ENCODE measurements around the gene SYP. TPM values are rescaled to one million over a fixed set of nuclear protein-coding genes. Genes with fewer than 3 reads are reported as not detected.
A peak's percentile ranks its signal among the peaks of the same experiment; 100 is the strongest.

The SYP gene
- total RNA-seq, 1 donor from 2014 or later: under 0.01 TPM

DNA sequence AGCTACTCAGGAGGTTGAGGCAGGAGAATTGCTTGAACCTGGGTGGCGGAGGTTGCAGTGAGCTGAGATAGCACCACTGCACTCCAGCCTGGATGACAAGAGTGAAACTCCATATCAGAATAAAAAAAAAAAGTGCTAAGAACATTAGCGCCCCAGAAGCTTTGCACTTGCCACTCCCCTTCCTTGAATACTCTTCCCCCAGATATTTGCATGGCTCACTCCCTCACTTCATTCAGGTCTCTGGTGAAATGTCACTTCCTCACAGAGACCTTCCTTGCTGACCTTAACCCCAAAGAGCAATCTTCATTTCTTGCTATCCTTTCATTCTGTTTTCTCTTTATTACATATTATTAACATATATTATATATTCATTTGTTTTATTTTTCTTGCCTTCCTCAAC, 21.9 kb upstream of the SYP start:
- DNase-seq (ENCODE audit: low read depth in 2 of 2): no peak

DNA sequence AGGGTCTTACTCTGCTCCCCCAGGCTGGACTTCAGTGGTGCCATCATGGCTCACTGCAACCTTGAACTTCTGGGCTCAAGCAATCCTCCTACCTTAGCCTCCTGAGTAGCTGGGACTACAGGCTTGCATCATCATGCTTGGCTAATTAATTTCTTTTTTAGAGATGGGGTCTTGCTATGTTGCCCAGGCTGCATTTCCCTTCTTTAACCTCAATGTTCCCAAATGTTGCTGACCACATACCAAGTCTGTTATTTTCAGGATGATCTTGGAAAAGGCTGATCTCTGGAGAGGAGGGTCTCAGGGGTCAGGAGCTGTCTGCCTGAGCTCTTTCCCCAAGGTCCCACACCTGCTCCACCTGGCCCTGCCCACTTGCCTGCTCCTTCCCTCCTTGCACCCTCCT, 20.1 kb upstream of the SYP start:
- no peak for DNase-seq (ENCODE audit: low read depth in 2 of 2)

DNA sequence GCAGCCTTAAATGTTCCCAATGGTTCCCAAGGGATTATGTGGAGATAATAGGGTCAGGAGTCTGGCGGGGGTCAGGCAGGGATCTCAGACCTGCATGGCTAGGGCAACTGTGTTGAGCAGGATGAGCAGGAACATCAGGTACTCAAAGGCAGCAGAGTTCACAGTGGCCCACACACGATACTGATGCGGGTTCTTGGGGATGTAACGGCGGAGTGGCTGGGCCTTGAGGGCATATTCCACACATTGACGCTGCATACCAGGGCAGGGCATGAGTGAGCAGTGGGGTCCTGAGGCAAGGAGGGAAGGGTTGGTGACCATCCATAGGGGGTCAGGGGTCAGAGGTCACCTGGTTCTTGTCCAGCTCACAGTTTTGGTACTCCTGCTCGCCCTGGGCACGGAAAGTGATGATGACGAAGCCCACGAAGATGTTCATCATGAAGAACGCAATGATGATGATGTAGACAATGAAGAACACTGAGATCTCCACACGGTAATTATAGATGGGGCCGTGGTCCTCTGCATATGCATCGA, 15.1 kb upstream of the SYP start:
- no peak for DNase-seq (ENCODE audit: low read depth in 2 of 2)

DNA sequence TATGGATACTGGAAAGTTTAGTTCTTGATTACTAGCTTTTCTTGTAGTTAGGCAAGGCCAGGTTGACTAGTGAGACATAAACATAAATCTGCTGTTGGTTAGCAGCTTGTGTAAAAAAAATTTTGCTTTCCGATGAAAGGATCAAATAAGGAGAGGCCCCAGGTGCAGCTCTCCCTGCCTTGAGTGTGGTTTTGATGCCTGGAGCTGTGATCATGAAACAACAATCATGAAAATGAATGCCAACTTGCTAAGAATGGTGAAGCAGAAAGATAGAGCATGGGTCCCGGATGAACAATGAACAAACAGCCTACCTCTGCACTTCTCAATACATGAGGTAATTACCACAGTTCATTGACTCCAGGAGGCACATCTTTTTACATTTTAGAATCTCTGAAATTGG, 14.4 kb upstream of the SYP start:
- no peak for DNase-seq (ENCODE audit: low read depth in 2 of 2)

DNA sequence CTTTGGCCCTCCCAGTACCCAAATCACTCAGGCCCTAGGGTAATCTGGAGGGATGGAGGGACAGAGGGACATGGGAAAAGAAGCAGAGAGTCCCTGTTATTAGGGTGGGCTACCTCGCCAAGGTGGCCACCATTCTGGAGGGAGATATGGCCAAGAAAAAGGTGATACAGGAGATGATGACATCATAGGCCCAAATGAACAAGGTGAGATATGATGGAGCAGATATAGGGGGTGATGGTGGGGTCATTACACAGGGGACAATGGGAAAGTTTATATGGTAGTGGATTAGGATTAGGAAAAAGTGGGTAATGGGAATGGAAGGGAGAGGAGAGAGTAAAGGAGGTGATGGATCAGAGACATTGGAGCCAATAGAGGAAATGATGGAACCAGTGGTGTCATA, 12.9 kb upstream of the SYP start:
- no peak for DNase-seq (ENCODE audit: low read depth in 2 of 2)

DNA sequence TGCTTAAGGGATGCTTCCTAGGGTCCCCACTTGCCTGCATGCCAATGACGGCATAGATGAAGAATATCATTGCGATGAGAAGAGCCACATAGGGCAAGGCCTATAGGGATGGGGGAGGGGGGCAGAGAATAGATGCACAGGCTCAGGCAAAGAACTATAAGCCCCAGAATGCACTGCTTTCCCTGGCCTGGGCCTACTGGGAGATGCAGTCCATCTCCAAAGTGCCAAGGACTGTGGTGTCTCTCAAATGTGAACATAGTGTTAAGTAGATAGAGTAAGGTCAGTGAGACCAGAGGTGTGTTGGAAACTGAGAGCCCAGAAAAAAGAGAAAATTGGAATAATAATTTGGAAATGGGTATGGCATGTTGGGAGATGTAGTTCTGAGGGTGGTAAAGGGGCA, 12.2 kb upstream of the SYP start:
- no peak for DNase-seq (ENCODE audit: low read depth in 2 of 2)

DNA sequence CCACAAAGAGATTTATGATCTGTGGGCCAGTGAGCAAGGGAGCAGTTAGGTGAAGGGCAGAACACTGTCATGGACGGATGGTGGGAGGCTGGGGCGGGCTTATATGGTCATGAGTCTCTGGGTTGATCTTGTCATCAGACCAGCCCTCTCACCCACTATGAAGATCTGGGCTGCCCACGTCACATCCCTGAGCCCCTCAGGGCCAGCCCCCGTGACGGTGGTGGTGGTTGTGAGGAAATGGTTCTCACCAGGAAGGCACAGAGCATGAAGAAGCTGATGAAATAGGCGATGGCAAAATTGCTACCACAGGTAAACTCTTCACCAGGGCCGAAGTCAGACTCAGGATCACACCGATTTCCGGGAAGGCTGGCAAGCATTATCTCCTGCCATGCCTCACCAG, 11.1 kb upstream of the SYP start:
- DNase-seq (ENCODE audit: low read depth in 2 of 2): no peak

DNA sequence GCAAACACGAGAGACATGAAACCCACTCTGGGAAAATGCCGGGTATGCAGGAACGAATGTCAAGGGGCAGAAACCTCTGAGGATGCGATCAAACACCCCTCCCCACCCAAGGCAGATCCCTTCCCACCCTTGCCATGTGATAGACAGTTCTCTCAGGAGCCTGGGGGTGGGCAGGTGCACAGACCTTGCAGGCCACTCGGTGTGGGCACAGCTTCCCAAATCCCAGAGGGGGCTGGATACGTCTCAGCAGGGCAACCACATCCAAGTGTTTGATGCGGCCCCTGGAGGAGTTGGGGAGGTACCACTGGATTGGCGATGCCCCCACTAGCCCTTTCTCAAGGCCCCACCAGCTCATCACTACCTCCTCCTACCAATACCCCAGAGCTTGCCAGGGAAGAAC, 10.4 kb upstream of the SYP start:
- no peak for DNase-seq (ENCODE audit: low read depth in 2 of 2)

DNA sequence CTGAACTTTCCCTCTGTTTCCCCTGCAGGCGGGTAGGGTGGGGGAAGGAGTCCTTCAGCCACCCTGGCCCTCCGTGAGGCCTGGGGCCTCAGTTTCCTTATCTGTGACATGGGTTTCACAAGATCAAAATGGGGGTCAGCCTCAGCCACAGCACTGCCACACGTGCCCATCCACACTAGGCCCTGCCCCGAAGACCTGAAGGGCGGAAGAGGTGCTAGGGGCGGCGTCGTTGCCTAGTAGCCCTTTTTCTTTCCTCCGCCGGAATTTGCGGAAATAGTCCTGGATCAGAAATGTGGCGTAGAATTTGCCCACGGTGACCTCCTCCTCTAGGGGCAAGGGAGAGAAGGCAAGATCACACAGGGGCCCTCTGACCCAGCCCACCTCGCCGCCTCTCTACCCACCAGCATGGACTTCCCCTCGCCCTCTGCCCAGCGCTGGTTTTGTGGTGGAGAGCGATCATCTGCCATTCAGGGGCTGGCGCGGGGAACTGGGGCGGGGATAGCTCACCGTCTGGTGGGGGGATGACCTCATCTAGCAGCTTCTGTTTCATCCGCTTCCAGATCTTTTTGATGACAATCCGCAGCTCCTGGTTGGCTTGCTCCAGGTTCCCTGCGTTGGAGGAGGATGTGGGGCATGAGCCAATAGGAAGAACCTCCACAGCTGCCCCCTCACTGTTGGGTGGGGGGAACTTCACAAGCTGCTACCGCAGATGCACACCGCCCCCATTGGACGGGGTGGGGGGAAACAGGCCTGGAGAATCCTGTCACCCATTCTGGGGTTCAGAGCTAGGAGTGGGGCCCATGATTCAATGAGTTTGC, 9.7 kb upstream of the SYP start:
- DNase-seq (ENCODE audit: low read depth in 2 of 2): peak in 1 of 2 donors; percentile 29

DNA sequence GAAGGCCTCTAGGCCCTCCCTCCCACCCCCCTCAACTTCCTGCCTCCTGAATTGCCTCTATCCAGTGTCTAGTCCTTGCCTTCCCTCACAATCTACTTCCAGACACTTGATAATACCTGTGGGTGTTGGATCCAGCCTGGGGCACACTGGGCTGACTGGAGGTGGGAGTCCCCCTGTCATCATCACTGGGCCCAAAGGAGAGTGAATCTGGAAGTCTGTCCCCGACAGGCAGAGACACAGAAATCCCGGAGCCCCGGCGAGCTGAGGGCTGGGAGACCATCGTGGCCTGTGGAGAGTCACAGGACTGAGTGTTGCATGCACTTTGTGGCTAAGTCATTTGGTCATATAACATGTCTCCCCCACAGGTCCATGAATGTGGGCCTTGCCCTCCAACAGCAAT, 8.4 kb upstream of the SYP start:
- DNase-seq (ENCODE audit: low read depth in 2 of 2): no peak

DNA sequence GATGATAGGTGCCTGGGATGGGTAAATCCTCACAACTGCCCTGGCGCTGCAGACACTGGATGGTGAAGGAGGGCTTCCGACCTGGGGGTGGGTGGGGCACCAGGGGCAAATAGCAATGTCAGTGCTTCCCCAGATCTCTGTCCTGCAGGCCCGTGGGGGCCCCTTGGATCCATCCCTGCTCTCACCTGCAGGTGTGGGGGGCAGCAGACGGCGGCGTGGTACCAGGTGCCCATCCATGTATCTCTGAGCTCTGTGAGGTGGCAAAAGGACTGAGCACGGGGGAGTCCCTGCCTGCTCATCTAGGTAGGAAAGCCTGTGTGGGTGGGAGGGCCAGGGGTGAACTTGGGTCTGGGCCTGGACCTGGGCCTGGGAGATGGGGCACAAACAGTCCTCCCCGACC, 6.5 kb upstream of the SYP start:
- DNase-seq (ENCODE audit: low read depth in 2 of 2): no peak

DNA sequence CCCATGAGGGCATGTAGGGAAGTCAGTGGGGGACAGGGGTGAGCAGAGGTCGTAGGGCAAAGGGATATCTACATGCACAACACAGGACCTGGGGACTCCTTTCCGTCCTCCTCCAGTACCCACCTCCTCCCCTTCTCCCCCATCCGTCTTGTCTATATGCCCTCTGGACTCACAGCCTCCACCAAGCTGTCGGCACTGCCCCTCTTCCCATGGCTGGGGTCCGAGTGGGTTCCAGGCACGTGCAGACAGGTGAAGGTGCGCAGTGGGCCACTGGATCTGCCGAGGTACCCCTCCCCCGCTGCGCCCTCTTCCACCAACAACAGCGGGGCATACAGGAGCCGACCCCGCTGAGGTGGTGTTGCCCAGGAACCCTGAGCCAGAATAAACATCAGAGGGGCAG, 5.5 kb upstream of the SYP start:
- DNase-seq (ENCODE audit: low read depth in 2 of 2): no peak

DNA sequence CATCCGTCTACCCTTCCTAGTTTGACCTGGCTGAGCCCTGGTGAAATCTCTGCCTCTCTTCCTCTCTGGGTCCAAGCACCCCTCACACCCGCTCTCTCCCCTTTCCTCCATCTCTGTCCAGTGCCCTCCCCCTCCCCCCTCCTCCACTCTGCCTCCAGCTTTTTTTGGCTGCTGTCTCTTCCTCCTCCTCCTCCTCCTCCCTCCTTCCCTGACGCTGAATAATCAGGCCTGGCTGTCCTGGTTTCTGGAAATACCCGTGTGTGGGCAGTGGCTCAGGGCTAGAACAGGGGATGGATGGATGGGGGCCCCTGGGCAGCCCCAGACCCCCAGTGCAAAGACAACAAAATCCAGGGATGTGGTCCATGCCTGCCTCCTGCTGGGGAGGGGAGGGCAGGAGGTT, 4.7 kb upstream of the SYP start:
- DNase-seq (ENCODE audit: low read depth in 2 of 2): no peak

DNA sequence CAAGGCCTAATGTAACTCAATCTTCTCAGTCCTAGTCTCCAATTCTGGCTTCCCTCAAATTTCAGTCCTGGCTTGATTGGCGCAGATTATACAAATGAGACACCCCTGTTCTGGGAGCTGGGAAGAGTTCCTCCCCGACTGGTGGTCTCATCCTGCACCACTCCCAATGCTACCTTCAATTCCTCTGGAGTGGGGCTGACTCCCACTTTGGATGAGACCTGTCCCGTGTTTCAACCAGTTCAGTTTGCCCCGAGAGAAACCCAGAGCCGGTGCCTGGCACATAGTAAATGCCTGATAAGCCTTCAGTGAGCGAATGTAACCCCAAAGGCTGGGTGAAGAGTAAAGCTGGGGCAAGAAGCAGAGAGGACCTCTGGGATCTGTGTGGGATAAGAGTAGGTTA, 4.0 kb upstream of the SYP start:
- DNase-seq (ENCODE audit: low read depth in 2 of 2): no peak

DNA sequence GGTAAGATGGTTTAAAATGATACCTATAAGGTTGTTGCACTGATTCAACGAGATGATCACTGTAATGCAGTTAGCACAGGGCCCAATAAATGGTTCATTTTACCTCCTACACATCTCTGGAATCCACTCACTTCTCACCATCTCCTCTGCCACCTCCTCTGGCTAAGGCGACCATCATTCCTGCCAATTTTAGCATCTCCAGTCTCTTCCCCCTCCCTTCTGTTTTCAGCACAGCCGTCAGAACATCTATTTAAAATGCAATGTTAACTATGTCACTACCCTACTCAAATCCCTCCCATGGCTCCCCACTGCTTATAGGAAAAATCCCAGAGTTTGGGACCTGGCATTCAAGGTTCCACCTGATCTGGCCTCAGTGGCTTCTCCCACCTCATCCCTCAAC, 3.5 kb upstream of the SYP start:
- no peak for DNase-seq (ENCODE audit: low read depth in 2 of 2)

DNA sequence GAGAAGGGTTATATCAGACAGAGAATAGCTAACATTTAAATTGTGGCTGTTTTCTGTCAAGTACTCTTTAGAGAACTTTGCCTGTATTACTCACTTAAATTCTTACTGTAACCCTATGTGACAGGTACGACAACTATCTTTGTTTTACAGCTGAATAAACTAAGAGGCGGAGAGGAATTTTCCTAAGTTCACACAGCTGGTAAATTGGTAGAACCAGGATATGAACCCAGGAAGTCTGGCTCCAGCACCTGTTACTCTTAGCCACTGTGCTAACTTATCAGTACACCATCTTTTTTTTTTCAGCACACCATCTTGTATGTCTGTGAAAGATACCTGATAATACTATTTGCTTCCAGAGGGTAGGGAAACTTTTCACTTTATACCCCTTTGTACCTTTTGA, 2.0 kb upstream of the SYP start:
- DNase-seq (ENCODE audit: low read depth in 2 of 2): no peak

DNA sequence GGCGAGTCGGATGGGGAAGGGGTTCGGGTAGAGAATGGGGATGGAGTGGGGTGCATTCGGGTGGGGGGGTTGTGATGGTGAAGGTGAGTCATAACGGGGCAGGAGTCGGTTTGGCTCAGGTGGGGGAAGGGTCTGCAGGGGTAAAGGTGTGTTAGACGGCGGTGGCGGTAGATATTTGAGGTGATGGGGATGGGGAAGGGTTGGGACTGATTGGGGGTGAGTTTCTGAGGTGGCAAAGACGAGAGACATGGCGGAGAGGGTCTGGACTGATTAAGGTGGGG, 738 bp downstream of the SYP start:
- no peak for DNase-seq (ENCODE audit: low read depth in 2 of 2)

DNA sequence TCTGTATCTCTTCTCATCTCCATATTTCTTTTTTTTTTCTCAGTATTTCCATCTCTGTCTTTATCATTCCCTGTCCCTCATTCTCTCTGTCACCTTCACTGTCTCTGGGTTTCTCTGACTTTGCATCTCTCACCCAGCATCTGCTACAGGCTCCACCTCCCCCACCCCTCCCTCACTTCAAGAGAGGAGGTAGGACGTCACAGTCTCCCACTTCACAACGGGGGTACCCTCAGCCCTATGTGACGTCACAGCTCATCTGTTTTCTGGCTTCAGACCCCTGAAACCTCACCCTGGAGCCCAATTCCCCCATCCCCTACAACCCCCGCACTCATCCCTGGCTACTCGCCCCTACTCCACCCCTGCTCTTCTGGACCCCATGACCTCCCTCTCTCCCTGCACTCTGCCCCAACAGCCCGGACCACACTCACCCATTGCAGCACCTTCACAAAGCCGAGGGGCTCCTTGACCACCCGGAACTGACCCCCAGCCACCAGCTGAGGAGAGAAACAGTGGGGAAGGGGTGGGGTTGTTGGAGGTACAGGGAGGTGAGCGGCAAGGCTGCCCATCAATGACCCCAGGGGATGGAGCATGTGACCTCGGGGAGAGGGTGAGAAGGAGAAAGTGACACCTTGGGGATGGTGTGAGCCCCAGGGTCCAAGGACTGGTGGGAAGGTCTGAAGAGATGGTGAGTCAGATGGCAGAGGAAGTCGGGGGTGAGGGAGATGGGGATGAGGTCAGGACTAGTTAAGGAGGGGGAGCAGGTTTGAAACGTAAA, 1.3 kb downstream of the SYP start:
- DNase-seq (ENCODE audit: low read depth in 2 of 2): no peak

DNA sequence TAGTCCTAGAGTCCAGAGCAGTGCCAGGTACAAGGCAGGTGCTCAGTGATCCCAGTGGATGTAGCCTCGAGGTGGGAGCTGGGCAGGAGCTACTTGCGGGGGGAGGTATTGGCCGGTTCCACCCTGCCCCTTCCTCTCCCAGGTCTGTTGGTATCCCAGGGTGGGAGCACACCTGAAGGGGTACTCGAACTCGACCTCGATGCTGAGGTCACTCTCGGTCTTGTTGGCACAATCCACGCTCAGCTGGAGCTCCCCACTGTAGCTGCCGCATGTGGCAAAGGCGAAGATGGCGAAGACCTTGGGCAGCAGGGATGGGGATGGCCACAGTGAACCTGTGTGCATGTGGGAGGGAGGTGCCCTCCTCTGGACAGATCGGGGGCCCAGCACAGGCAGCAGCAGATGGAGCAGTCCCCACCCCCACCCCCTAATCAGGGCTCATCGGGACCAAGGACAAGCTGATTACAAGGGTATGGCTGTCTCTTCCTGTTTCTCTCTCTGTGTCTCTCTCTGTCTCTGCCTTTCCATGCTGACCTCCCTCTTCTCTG, 2.4 kb downstream of the SYP start:
- DNase-seq (ENCODE audit: low read depth in 2 of 2): no peak

DNA sequence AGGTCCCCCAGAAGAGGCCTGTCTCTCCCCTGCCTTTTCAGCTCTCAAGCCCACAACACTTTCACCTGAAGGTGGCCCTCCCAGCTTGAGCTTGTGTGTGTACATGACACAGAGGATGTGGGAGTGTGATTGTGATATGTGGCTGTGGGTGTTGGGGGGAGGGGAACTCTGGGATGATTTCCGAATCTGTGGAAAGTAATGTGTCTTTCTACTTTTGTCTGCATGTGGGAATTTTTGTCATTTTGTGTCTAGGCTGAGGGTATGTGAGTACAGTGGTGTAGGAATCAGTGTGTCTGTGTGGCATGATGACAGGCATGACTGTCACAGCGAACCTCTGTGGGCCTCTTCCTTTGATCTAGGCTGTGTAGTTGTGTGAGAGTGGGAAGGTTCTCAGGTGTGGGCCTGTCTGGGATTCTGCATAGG, 6.4 kb downstream of the SYP start:
- DNase-seq (ENCODE audit: low read depth in 2 of 2): no peak

DNA sequence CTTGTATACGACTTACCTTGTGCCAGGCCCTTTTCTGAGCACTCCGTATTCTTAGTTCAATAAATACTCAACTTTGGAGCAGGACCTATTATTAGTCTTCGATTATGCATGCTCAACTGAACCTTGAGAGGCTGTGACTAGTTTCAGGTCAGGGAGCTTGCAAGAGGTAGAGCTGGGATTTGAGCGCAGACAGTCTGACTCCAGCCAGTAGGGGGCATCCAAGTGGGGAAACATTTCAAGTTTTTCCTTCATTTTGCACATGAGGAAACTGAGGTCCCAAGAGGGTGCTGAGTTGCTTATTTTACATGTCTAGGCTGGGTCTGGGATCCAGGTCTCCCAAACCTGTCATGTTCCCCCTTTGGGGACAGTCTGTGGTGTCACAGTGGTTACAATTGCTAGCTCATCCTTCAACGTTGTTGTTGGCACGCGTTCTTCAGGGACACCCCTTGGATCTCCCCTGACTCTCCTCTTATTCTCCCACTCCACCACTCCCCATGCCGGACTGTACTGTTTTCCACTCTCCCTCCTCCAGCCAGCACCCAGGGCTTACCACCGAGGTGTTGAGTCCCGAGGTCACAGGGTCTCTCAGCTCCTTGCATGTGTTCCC, 7.2 kb downstream of the SYP start:
- peak; percentile 42 to 43 for DNase-seq (ENCODE audit: low read depth in 2 of 2)

DNA sequence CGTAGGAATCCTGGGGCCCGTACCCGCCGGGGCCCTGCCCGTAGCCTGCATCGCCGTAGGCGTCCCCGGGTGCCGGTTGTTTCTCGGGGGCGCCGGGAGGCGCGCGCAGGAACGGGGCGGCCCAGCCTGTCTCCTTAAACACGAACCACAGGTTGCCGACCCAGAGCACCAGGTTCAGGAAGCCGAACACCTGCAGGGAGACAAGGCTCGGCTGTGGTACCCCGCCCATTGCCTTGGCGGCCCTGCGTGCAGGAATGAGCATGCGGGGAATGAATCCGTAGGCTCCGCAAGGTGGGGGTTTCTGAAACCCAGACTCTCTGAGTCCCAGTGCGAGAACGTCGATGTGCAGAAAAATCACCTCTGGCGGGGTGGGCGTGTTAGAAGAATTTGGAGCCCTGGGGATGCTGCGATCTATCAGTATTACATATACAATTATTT, 8.4 kb downstream of the SYP start:
- DNase-seq (ENCODE audit: low read depth in 2 of 2): peak in 1 of 2 donors; percentile 5
